22Rv1 (cell line): ENCODE data around the gene MAP1LC3B.

ENCODE experiments used
- H3K27ac ChIP-seq: fragments of 450-650 bp; 2 replicates; pipeline ENCODE4 v1.5.1; 2017
- ZFX ChIP-seq: fragments of 450-650 bp; IDR thresholded peaks from 2 replicates; pipeline ENCODE4 v1.6.1; 2017; ENCODE audit warnings: antibody characterized with exemption, borderline replicate concordance
- TF ChIP-seq, protein P1 (sequence below): fragments of 450-650 bp; IDR thresholded peaks from 2 replicates; pipeline ENCODE4 v1.5.1; 2017; ENCODE audit warnings: mild to moderate bottlenecking

Gene MAP1LC3B

DNA sequence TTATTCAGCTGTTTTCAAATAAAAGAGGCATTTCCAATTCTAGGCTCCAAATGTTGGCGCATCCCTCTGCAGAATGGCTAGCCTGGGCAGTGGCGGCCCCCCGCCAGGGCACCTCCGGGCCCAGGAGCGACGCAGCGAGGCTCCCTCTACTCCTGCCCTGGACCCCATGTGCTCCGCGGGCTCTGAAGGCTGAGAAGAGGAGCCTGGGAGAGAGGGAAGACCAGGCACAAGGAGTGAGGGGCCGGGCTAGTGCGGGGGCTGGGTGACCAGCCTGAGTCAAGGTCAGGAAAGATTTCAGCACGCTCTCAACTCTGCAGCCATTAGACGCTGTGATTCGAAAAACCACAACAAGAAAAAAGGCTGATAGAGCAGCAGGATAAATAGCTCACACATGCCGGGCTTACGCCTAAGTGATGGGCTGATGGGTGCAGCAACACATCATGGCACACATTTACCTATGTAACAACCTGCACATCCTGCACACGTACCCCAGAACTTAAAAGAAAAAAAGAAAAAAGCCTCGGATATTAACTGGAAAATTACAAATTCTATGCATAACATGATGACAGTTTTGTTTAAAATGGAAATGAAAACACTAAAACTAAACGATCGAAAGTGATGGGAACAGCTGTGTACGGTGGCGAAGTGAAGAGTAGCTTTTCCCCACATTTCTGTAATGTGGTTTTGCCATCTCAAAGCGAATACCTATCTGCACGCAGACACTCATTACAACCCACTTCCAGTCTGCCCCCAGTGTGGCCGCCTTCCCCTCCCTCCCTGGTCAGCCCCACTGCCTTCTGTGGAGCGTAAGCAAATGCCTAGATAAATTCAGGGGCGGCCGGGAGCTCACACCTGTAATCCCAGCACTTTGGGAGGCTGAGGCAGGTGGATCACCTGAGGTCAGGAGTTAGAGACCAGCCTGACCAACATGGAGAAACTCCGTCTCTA lies 44.4 kb downstream of the MAP1LC3B start:
- no peak for TF ChIP-seq ZFX
- H3K27ac ChIP-seq = no peak overlapping the region

DNA sequence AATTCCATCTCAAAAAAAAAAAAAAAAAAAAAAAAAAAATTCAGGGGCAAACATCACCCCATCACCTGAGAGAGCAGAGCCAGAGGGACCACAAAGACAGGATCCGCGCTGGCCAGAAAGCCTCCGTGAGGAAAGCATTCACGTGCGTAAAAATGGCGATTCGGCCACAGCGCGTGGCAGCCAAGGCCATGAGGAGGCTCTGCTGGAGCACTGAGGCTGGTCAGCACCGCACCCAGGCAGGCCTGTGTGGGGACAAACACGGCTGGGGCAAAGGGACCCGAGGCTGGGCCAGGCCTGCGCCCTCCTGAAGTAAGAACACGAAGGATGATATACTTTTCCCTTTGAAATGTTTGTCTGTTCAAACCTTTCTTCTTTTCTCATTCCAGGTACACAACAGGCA lies 45.2 kb downstream of the MAP1LC3B start:
- TF ChIP-seq ZFX = no peak
- TF ChIP-seq, protein P1, sequence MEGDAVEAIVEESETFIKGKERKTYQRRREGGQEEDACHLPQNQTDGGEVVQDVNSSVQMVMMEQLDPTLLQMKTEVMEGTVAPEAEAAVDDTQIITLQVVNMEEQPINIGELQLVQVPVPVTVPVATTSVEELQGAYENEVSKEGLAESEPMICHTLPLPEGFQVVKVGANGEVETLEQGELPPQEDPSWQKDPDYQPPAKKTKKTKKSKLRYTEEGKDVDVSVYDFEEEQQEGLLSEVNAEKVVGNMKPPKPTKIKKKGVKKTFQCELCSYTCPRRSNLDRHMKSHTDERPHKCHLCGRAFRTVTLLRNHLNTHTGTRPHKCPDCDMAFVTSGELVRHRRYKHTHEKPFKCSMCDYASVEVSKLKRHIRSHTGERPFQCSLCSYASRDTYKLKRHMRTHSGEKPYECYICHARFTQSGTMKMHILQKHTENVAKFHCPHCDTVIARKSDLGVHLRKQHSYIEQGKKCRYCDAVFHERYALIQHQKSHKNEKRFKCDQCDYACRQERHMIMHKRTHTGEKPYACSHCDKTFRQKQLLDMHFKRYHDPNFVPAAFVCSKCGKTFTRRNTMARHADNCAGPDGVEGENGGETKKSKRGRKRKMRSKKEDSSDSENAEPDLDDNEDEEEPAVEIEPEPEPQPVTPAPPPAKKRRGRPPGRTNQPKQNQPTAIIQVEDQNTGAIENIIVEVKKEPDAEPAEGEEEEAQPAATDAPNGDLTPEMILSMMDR = no peak
- no peak overlapping the region for H3K27ac ChIP-seq

DNA sequence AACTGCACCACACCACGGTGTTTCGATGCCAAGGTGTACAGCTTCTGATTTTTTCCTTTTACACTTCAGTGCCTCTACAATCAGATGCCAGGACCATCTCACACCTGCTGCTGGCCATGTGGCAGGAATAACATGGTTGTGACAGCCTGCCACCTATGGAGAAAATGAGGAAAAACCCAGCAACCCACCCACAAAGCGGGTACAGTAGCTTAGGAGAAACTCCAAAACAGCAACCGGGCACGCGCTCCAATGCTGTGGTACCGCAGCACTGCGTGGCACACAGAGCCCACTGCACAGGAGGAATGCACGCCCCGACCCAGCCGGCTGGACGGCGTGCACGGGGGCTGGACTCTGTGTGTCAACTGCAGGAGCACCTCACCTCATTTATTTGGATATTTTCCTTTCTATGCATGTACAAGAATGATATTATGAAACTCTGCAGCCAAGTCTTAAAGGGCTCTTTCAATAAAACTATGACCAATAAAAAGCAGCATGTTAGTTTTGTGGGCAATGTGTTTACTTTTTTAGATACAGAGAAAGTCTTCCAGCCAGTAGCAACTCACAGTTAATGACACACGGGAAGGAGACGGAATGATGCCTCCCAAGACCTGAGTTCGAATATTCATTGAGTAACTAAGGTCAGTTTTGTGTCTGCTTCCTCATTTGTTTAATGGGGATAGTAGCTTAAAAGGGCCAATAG lies 45.9 kb downstream of the MAP1LC3B start:
- TF ChIP-seq ZFX = no peak
- TF ChIP-seq, protein P1 = 0 out of 2 replicates have a peak, but pooled peaks have one; percentile 6
- no peak overlapping the region for H3K27ac ChIP-seq

DNA sequence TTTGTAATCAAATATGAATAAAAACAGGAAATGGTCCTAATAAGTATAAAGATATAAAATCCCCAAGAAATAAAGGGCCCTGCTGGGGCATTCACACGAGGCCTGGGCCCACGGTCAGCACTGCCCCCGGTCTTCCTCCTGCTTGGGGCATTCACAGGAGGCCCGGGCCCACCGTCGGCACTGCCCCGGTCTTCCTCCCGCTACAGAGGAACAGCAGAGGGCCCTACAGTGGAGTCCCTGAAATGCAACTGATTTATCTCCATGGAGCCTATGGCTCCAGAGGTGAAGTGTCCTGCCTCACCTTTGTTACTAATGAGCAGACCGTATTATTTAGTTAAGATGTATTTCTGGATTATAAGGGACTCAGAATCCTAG lies 46.5 kb downstream of the MAP1LC3B start:
- TF ChIP-seq, protein P1 = no peak
- no peak for TF ChIP-seq ZFX
- no peak overlapping the region for H3K27ac ChIP-seq

DNA sequence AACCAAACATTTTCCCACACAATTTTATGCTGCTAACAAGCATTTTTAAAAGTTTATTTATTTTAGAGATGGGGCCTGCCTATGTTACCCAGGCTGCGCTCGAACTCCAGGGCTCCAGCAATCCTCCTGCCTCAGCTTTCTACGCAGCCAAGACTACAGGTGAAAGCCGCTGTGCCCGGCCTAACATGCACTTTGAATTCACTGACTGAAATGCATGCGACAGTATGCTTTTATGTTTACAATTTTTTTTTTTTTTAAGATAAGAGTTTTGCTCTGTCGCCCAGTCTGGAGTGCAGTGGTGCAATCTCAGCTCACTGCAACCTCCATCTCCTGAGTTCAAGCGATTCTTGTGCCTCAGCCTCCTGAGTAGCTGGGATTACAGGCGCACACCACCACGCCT lies 47.8 kb downstream of the MAP1LC3B start:
- TF ChIP-seq, protein P1 = no peak
- TF ChIP-seq ZFX = no peak
- no peak overlapping the region for H3K27ac ChIP-seq

DNA sequence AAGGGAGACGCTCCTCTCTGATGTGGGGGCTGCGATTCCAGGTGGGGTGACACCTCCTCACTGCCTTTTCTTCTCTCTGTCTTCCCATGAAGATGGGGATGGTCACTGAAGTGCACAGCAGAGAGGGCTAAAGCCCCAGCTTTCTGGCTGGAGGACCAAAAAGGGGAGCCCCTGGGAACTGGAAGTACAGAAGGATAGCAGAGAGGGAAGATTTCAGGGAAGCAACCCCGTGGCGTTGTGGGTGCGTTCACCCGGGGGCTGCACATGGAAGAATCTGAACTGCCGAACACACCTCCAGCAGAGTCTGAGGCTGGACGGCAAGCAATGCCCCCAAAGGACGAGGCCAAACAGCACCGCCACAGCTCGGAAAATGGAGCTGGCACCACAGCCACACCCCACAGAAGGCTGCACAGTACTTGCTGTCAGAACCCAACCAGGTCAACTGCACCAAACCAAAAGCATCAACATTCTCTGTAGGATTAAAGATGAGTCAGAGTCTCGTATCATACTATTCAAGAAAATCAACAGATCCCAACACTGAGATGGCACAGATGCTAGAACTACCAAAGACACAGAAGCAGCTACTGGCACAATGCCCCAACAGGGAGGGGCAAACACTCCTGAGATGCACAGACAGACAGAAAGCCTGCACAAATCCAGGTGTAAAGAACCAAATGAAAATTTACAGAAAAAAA lies 49.9 kb downstream of the MAP1LC3B start:
- no peak overlapping the region for H3K27ac ChIP-seq
- no peak for TF ChIP-seq ZFX
- TF ChIP-seq, protein P1 = no peak

DNA sequence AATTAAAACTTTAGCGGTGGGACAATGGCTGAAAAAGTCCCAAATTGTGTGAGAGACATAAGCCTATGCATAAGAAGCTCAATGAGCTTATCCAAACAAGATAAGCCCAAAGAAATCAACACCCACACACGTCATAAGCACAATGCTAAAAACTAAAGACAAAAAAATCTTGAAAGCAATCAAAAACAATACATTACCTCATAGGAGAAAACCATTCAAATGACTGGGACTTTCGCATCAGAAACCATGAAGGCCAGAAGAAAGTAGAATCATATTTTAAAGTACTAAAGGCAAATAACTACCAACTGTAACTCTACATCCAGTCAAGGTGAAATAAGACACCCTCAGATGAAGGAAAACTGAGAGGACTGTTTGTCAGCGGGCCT lies 50.4 kb downstream of the MAP1LC3B start:
- no peak overlapping the region for H3K27ac ChIP-seq
- TF ChIP-seq, protein P1 = no peak
- TF ChIP-seq ZFX = no peak
